GM04503 (cell line): ENCODE data around the gene S100Z.

Experiments
- DNase-seq: peaks from one replicate; pipeline ENCODE4 v3.0.0-alpha.2; 2012; ENCODE audit warnings: low read depth

S100Z gene

GRCh38 chr5:76953551-76954382, 104.0 kb downstream of the S100Z start:
- no peak for DNase-seq

- no peak for DNase-seq
Observed at GRCh38 chr5:76954383-76954763, 104.6 kb downstream of the S100Z start.

DNA sequence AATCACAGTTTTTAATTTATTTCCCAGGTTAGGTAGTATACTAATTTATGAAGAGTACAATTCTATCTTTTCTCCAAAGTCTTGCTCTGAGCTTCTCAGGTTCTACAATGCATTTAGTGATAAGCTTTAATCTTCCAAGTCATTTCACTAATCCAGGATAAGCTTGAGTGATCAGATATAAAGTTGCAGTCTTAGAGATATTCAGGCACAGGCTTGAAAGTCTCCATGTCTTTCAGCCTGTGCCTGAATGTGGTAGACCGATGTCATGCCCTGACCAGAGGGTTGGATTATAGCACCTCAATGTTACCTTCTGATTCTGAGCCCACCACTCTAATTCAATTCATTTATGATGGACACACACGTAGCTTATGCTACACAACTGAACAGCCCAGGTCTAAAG, 106.2 kb downstream of the S100Z start:
- DNase-seq, result no peak

DNA sequence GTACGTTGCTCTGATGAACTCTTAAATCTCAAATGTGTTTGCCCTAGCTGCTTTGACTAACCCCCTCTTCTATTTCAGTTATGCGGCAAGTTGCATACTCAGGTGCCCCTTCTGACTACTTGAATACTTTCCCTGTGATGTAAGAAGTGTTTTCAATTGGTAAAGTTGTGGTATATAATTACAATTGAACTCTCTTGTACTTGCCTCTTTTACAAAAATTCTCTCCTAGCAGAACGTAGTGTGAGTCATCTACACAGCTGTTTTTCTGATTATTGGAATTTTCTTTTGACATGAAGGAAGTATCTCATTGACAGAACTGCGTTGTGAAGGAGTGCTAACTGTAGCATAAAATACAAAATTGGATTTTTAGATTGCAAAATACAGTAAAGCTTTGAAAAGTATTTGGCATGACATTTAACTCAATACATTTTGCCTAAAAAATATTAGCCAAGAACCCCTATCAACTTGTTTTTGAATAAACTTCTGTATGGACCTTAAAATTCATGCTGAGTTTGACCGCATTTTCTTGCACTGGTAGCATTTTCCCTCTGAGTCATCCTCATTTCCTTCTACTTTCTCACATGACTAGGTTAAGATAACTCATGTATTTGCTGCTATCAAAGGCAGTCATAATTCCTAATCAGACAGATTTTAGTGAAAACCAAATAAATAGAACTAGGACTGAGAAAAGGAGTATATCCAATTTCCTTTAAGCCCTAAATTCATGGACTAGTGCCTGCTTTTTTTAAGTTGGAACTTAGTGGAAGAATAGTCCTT, 109.4 kb downstream of the S100Z start:
- no peak for DNase-seq

GRCh38 chr5:76960004-76960625, 110.3 kb downstream of the S100Z start:
- DNase-seq, result no peak

DNA sequence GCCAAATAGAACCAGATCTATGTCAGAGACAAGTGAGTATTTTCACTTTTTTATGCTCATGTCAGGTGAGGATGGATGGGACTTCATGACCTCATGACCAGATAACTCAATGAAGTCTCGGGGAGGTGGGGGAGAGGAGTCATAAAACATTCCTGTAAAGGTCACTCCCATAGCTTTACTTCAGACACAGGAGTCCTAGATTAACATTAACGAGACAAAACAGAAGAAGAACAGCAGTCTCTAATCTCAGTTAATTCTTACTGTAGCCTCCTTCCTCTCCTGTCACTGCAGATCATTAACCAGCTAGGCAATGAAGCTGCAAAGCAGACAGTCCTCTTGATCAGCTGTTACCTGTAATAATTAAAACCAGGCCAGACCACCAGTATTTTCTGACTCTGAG, 114.2 kb downstream of the S100Z start:
- no peak for DNase-seq
